ENCODE results near the gene TMEM178B. TPM values are rescaled to one million over a fixed set of nuclear protein-coding genes. Genes with fewer than 3 reads are reported as not detected.

Gene TMEM178B
- total and polyA plus RNA-seq, 2 of the 13 experiments (the other 11 are each of a cell fraction or from before 2014, with no cell fraction given) = 0.01 to 0.02 TPM

DNA sequence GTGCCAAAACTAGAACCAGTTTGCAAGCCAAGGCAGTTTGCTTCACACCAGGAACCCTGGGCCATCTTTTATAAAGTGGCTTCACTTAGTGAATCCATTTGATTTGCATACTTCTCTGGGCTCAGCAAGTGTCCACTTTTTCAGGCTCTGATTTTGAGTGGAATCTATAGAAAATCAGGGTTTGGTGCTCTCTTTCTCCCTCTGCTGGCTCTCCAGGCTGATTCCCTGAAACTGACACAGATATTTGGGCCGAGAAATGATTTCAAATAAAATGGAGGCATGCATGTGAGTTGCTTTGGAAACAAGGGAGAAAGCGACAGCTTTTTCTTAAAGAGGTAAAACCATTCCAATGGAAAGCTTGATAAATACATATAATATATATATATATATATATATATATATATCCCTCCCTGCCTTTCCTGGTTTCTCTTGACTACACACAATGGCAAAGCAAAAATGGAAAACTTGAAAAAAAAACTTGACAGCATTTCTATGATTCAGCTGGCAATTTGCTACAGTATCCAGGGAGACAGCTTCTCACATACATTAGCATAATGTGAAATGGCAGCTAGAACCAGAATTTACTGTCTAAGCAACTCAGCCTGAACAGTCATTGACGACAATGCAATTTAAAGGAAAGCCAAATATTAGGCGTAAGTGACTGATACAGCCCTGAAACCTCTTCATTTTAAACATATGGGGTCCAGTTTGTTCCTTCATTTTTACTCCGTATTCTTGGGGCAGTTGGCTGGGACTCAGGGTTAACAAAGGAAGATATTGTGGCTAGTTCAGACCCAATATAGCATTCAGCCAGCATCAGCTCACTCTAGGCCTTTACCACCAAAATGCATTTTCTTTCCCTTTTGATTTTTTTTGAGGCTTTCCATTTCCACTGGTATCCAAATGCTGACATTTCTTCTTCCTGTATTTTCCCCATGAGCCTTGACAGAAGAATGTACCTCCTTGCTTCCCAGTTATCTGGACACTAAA is 188.5 kb downstream of the TMEM178B start:
- no TSS peak for BruUV-seq (replicated peaks)
- in situ Hi-C loops (cut with HindIII; ENCODE audit: extremely low pct_ligation_motif_present, low pct_unique_long_range_greater_than_20kb) = no loop called here
- CTCF ChIA-PET (ENCODE audit: low intra/inter-chr PET ratio, low total read pairs) = no interaction called here
- no peak overlapping the region for H3K9ac ChIP-seq (ENCODE audit: insufficient read depth, low read depth, low read length)
- no peaks in the 10 kb centered on the region for H3K9me3 ChIP-seq (ENCODE audit: low read length)
- ATAC-seq (no peak), FAIRE-seq (no peak), DNase-seq (ENCODE audit: low spot score) (no peak)
- H3K27ac ChIP-seq (ENCODE audit: extremely low read length, insufficient read depth, low read length) = no peak overlapping the region
- intact Hi-C loops (cut with micrococcal nuclease; ENCODE audit: unreplicated experiment) = no loop called here
- POLR2A ChIA-PET = no interaction called here
- no peak for TF ChIP-seq ZNF7 (CRISPR knock-in tag; IDR thresholded peaks at IDR 0.05)
- TF ChIP-seq ZNF451 (CRISPR knock-in tag; IDR thresholded peaks at IDR 0.05) = no peak
- no peak for TF ChIP-seq IKZF1 (IDR thresholded peaks at IDR 0.05)
- no peak for TF ChIP-seq NRL (CRISPR knock-in tag; IDR thresholded peaks at IDR 0.05; ENCODE audit: borderline replicate concordance)
- H3K36me3 ChIP-seq (replicated peaks in 1 of 2; ENCODE audit: control insufficient read depth in 1 of 2, insufficient read depth in 2 of 2, low read length in 2 of 2) = no peaks in the 10 kb centered on the region
- no peaks in the 10 kb centered on the region for H3K79me2 ChIP-seq (ENCODE audit: insufficient read depth, low read length)
- no peak overlapping the region for H3K4me2 ChIP-seq (ENCODE audit: low read depth, low read length)
- 23% methylated on average over 5 of the region's 5 CpGs for WGBS (ENCODE audit: low lambda C conversion rate)
- H3K4me3 ChIP-seq (replicated peaks in 1 of 3; ENCODE audit: insufficient read depth in 1 of 3, low read depth in 2 of 3, low read length in 3 of 3) = no peak overlapping the region
- H4K20me1 ChIP-seq (ENCODE audit: insufficient read depth, low read length) = no peaks in the 10 kb centered on the region
- no peaks in the 10 kb centered on the region for H3K4me1 ChIP-seq (ENCODE audit: insufficient read depth, low read length)
- 0 out of 5 replicates have a peak, but pooled peaks cover 0 to 3% of the 10 kb centered on the region in 2 experiments for H3K27me3 ChIP-seq (ENCODE audit: control insufficient read depth in 1 of 2, insufficient read depth in 2 of 2, low read length in 2 of 2)
- H2AFZ ChIP-seq (ENCODE audit: low read length) = no peak overlapping the region

DNA sequence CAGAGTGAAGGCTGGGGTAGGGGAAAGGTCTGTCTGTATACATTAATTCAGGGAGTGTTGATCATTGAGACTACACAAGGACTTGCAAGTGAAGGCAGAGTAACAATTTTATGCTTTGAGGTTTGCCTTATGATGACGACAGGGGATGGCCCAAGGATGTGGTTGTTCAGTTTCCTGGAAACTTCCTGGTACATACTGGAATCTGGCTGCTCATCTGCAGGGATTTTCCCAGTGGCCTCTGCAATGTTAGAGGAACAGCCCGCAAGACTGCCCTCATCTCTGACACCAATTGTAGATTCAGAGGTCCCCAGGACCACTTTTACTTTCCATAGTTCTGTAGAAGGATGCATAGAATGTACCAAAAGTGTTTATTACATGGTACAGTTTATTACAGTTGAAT is 189.6 kb downstream of the TMEM178B start:
- FAIRE-seq (no peak), DNase-seq (ENCODE audit: low spot score) (no peak), ATAC-seq (no peak)
- Histone ChIP-seq H3K4me1 (ENCODE audit: insufficient read depth, low read length) (peaks cover 7% of the 10 kb centered on the region), H3K27ac (ENCODE audit: extremely low read length, insufficient read depth, low read length) (no peak overlapping the region), H3K9me3 (ENCODE audit: low read length) (no peaks in the 10 kb centered on the region), H2AFZ (ENCODE audit: low read length) (no peak overlapping the region), H3K9ac (ENCODE audit: insufficient read depth, low read depth, low read length) (no peak overlapping the region), H4K20me1 (ENCODE audit: insufficient read depth, low read length) (no peaks in the 10 kb centered on the region), H3K79me2 (ENCODE audit: insufficient read depth, low read length) (no peaks in the 10 kb centered on the region), H3K4me2 (ENCODE audit: low read depth, low read length) (no peak overlapping the region), H3K4me3 (replicated peaks in 1 of 3; ENCODE audit: insufficient read depth in 1 of 3, low read depth in 2 of 3, low read length in 3 of 3) (no peak overlapping the region), H3K27me3 (ENCODE audit: control insufficient read depth in 1 of 2, insufficient read depth in 2 of 2, low read length in 2 of 2) (0 out of 5 replicates have a peak, but pooled peaks cover 0 to 3% of the 10 kb centered on the region in 2 experiments), H3K36me3 (replicated peaks in 1 of 2; ENCODE audit: control insufficient read depth in 1 of 2, insufficient read depth in 2 of 2, low read length in 2 of 2) (no peaks in the 10 kb centered on the region)
- CTCF ChIA-PET (ENCODE audit: low intra/inter-chr PET ratio, low total read pairs) = no interaction called here
- WGBS (ENCODE audit: low lambda C conversion rate) = 28% methylated on average over 2 of the region's 2 CpGs
- POLR2A ChIA-PET = no interaction called here
- no TSS peak for BruUV-seq (replicated peaks)
- in situ Hi-C loops (cut with HindIII; ENCODE audit: extremely low pct_ligation_motif_present, low pct_unique_long_range_greater_than_20kb) (no loop called here), intact Hi-C loops (cut with micrococcal nuclease; ENCODE audit: unreplicated experiment) (no loop called here)
- TF ChIP-seq MBNL3 (CRISPR knock-in tag; conservative IDR thresholded peaks at IDR 0.05) (no peak), ZNF724P (CRISPR knock-in tag; IDR thresholded peaks at IDR 0.05; ENCODE audit: borderline replicate concordance) (no peak), TSC22D2 (CRISPR knock-in tag; IDR thresholded peaks at IDR 0.05; ENCODE audit: borderline replicate concordance) (no peak), STAG1 (CRISPR knock-in tag; IDR thresholded peaks at IDR 0.05) (no peak), ZNF768 (CRISPR knock-in tag; IDR thresholded peaks at IDR 0.05) (no peak), TRIM24 (CRISPR knock-in tag; IDR thresholded peaks at IDR 0.05) (no peak), ZNF547 (CRISPR knock-in tag; IDR thresholded peaks at IDR 0.05) (no peak), ZBTB42 (CRISPR knock-in tag; IDR thresholded peaks at IDR 0.05) (no peak), LCORL (IDR thresholded peaks at IDR 0.05) (no peak), LCORL (CRISPR knock-in tag; IDR thresholded peaks at IDR 0.05) (no peak)
- TF ChIP-seq, protein P1, sequence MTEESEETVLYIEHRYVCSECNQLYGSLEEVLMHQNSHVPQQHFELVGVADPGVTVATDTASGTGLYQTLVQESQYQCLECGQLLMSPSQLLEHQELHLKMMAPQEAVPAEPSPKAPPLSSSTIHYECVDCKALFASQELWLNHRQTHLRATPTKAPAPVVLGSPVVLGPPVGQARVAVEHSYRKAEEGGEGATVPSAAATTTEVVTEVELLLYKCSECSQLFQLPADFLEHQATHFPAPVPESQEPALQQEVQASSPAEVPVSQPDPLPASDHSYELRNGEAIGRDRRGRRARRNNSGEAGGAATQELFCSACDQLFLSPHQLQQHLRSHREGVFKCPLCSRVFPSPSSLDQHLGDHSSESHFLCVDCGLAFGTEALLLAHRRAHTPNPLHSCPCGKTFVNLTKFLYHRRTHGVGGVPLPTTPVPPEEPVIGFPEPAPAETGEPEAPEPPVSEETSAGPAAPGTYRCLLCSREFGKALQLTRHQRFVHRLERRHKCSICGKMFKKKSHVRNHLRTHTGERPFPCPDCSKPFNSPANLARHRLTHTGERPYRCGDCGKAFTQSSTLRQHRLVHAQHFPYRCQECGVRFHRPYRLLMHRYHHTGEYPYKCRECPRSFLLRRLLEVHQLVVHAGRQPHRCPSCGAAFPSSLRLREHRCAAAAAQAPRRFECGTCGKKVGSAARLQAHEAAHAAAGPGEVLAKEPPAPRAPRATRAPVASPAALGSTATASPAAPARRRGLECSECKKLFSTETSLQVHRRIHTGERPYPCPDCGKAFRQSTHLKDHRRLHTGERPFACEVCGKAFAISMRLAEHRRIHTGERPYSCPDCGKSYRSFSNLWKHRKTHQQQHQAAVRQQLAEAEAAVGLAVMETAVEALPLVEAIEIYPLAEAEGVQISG (CRISPR knock-in tag; IDR thresholded peaks at IDR 0.05) = no peak
- TF ChIP-seq, protein P2, sequence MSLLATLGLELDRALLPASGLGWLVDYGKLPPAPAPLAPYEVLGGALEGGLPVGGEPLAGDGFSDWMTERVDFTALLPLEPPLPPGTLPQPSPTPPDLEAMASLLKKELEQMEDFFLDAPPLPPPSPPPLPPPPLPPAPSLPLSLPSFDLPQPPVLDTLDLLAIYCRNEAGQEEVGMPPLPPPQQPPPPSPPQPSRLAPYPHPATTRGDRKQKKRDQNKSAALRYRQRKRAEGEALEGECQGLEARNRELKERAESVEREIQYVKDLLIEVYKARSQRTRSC (CRISPR knock-in tag; IDR thresholded peaks at IDR 0.05; ENCODE audit: low read depth) = no peak

Data from HepG2 (cell line).